ENCODE measurements around the gene FETUB.

FETUB gene, protein sequence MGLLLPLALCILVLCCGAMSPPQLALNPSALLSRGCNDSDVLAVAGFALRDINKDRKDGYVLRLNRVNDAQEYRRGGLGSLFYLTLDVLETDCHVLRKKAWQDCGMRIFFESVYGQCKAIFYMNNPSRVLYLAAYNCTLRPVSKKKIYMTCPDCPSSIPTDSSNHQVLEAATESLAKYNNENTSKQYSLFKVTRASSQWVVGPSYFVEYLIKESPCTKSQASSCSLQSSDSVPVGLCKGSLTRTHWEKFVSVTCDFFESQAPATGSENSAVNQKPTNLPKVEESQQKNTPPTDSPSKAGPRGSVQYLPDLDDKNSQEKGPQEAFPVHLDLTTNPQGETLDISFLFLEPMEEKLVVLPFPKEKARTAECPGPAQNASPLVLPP

GRCh38 chr3:186639778-186640472, at the start of gene FETUB:
Gene FETUB (plus strand): TSS chr3:186640399. CDS start chr3:186640461, 62 bp downstream.
- no peak for DNase-seq (ENCODE audit: low read depth in 1 of 2, low spot score in 1 of 2)

- no peak for DNase-seq (ENCODE audit: low read depth in 1 of 2, low spot score in 1 of 2)
Observed at GRCh38 chr3:186590580-186591295, 49.5 kb upstream of the FETUB start.

GRCh38 chr3:186592682-186593081, 47.5 kb upstream of the FETUB start:
- no peak for DNase-seq (ENCODE audit: low read depth in 1 of 2, low spot score in 1 of 2)

GRCh38 chr3:186593862-186594261, 46.3 kb upstream of the FETUB start:
- no peak for DNase-seq (ENCODE audit: low read depth in 1 of 2, low spot score in 1 of 2)

- no peak for DNase-seq (ENCODE audit: low read depth in 1 of 2, low spot score in 1 of 2)
Observed at GRCh38 chr3:186594591-186595113, 45.5 kb upstream of the FETUB start.

GRCh38 chr3:186596568-186597287, 43.5 kb upstream of the FETUB start:
- DNase-seq (ENCODE audit: low read depth in 1 of 2, low spot score in 1 of 2): no peak

DNA sequence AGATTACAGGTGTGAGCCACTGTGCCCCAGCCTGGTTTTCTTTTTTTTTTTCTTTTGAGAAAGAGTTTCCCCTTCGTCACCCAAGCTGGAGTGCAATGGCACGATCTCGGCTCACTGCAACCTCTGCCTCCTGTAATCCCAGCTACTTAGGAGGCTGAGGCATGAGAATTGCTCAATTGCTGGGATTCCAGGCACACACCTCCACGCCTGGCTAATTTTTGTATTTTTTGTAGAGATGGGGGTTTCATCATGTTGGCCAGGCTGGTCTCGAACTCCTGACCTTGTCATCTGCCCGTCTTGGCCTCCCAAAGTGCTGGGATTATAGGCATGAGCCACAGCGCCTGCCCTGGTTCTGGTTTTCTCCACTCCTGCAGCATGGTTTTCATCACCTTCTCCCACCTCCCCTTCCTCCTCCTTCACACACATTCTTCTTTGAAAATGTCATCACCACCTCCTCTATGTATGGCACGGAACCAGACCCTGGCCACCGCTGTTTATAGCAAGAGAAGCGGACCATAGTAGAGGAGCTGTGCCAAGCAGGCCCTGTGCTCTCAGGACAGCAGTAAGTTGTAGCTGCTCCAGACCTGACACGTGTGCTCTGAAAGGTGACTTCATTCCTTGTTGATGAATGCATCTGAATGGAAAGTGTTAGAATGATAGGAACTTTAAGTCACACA, 42.0 kb upstream of the FETUB start:
- no peak for DNase-seq (ENCODE audit: low read depth in 1 of 2, low spot score in 1 of 2)

DNA sequence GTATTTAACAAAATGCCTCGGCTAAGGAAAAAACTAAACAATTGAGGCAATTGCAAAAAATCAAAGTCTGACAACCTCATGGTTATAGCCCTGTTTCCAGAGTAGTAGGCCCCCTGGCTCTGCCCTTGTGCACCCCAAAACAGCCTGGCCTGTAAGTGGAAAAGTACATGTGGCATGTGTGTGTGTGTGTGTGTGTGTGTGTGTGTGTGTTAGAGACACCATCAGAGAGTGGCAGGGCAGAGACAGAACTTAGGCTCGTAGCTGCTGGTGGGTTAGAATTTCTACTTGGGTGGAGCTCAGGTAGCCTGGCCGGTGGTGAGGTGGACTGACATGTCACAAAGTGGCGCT, 41.4 kb upstream of the FETUB start:
- no peak for DNase-seq (ENCODE audit: low read depth in 1 of 2, low spot score in 1 of 2)

DNA sequence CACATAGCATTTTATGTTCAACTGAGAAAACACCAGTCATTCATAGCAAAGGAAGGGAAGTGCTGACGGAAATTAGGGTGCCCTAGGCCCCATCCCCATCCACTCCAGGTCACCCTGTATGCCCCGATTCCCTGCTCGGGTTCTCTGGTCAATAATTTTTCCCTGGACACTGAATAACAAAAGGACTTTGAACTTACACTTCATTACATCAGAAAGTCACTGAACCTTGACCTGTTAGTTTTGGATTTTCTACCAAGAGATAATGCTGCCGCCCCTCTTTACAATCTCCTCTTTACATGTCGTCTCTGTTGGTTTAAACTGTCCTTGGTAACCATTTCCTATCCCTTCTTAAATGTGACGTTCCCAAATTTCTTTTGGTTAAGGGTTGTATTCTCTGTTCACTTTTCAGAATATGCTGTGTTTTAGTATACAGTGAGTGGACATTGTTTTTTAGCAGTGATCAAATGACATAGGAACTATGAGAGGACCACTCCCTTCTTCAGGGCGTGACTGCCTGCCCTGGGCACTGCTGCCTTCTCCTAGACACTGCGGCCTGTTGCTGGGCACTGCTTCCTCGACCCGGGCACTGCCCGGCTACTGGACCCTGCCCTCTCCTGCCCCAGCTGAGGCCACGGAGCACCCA, 40.9 kb upstream of the FETUB start:
- no peak for DNase-seq (ENCODE audit: low read depth in 1 of 2, low spot score in 1 of 2)

GRCh38 chr3:186599785-186600166, 40.4 kb upstream of the FETUB start:
- DNase-seq (ENCODE audit: low read depth in 1 of 2, low spot score in 1 of 2): no peak

DNA sequence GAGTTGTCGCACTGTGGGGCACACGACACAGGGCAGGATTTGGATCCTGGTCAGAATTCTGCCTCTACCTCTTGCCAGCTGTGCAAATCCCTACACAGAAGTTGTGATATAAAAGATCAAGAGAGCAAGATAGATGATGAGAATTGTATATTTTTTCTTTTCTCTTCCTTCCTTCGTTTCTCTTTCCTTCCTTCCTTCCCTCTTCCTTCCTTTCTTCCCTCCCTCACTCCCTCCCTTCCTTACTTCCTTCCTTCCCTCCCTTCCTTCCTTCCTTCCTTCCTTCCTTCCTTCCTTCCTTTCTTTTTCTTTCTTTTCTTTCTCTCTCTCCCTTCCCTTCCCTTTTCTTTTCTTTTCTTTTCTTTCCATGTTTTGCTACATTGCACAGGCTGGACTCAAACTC, 39.3 kb upstream of the FETUB start:
- DNase-seq (ENCODE audit: low read depth in 1 of 2, low spot score in 1 of 2): no peak

DNA sequence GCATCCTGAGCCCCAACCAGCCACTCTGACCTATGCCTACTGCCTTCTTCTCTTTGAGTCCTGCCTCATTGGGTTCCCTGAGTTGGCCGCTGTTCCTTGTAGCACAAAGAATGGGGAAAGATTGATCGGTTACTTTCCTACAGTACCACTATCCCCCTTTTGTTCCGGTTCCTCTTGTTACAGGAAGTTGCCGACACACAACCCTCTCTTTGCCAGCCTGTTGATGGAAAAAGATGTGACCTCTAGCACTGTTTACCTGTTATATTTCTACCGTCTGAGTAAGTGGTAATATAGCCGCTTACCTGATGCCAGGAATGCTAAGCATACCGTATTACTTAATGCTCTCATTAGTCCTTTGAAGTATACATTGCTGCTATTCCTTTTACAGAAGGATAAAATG, 37.0 kb upstream of the FETUB start:
- no peak for DNase-seq (ENCODE audit: low read depth in 1 of 2, low spot score in 1 of 2)

DNA sequence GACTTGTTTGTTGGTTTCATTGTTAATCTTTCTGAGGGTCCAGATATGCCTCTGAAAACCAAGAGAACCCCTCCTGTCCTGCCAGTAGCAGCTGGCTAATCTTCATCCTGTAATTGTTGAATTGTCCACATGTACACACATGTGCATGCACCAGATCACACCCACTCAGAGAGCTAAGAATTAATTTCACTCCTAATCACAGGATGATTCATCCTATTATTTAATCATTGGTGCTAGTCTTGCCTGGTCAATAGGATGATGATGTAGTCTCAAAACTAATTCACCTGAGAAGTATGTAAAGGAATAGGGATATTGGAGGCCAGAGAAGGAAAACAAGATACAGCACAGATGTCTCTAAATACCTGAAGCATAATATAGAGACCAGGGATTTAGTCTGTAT, 35.1 kb upstream of the FETUB start:
- no peak for DNase-seq (ENCODE audit: low read depth in 1 of 2, low spot score in 1 of 2)

GRCh38 chr3:186605561-186606545, 34.3 kb upstream of the FETUB start:
- DNase-seq (ENCODE audit: low read depth in 1 of 2, low spot score in 1 of 2): no peak

- DNase-seq (ENCODE audit: low read depth in 1 of 2, low spot score in 1 of 2): no peak
Observed at GRCh38 chr3:186608624-186609215, 31.5 kb upstream of the FETUB start.

DNA sequence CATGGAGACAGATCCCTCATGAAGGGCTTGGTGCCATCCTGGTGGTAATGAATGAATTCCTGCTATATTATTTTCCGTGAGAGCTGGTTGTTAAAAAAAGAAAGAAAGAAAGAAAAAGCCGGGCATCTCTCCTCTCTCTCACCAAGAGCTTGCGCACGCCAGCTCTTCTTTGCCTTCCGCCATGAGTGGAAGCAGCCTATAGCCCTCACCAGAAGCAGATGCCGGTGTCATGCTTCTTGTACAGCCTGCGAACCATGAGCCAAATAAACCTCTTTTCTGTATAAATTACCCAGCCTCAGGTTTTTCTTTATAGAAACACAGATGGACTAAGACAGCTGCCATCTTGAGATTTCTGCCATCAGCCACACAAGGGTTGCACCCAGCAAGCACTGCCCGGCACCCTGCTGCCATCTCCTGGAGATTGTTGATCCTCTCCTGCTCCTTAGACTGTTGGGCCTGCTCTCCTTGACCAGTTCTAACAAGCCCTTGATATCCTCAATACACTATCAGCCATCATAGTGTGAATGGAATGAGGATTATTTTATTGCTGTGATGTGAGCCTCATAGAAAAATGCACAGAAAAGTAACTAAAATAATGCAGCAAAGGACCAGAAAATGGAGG, 30.8 kb upstream of the FETUB start:
- DNase-seq (ENCODE audit: low read depth in 1 of 2, low spot score in 1 of 2): no peak

GRCh38 chr3:186612065-186612464, 28.1 kb upstream of the FETUB start:
- no peak for DNase-seq (ENCODE audit: low read depth in 1 of 2, low spot score in 1 of 2)
